ENCODE measurements around the gene KIAA2012.
"Not testable (repeated sequence)": the region's sequence is repeated elsewhere in the genome, so short reads cannot be mapped to it uniquely, and the experiment has no call there.

KIAA2012 gene

GRCh38 chr2:202118168-202118567 is 45.1 kb downstream of the KIAA2012 start:
- no peak for DNase-seq

GRCh38 chr2:202120828-202121227 is 47.8 kb downstream of the KIAA2012 start:
- DNase-seq = no peak

DNA sequence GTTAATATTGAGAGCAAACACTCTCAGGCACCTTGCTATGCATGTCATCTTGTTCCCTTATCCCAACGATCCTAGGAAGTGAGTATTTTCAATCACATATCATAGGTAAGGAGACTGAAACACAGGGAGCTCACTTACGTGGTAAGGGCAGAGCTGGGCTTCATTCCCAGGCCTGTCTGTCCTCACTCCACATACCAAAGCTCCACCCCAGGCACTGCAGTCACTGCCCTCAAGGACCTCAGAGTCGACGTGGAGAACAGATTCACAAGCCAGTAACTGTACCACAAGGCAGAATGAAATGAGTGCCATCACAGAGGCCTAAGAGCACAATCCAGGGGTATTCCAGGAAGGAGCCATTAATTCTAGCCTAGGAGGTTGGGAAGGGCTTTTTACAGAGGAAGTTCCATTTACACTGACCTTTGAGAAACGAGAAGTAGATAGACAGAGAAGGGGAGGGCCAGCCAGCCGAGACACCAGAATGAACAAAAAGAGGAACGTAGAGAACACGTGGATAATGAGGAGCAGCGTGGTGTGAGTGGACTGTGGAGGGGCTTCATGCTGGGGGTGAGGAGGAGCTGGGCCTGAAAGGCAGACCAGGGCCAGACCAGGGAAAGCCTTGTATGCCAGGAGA is 48.6 kb downstream of the KIAA2012 start:
- DNase-seq = no peak

DNA sequence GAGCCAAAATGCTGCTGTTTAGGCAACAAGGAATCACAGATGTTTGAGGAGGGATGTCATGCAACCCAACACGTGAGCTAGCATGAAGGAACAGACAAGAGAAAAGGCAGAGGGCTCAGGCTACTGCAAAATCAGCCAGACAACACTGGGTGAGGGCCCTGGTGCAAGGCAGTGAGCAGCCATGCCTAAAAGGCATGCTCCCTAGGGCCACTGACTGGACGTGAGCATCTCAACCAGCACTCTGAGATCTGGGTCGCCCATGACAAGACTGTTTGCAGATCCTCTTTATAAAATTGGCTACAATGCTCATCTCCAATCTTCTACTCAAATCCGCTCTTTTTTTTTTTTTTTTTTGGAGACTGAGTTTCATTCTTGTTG is 49.1 kb downstream of the KIAA2012 start:
- no peak for DNase-seq

DNA sequence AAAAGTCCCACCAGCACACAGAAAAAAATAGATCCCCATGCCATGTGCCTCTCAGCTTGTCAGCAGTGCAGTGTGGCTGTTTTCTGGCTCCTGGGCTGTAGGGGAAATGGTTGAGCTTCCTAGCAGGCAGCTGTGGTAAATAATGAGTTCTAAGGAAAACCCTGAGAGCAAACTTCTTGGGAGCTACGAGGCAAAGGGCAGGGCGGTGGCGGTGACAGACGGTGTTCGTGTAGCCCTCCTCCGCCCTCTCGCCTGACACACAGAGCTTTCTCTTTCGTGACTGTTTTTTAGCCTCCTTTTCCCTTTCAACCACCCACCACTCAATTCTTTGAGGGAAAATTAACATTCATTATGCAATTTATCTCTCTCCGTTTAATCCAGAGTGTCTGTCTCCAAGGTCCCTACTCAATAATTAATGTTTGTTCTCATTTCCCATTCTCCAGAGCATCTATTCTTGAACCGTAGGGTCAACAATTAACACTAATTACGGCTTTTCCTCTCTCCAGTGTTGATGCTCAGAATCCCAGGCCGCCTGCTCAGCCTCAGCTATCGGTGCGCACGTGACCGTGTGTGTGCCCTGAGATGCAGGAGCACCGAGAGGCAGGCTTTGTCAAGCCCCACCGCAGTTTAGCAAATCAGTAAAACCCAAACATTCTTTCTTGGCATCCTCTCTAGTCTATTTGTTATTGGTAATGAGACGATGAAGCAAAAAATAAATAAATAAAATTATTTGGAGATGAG is 50.1 kb downstream of the KIAA2012 start:
- DNase-seq = no peak

GRCh38 chr2:202124286-202124685 is 51.2 kb downstream of the KIAA2012 start:
- DNase-seq = no peak

DNA sequence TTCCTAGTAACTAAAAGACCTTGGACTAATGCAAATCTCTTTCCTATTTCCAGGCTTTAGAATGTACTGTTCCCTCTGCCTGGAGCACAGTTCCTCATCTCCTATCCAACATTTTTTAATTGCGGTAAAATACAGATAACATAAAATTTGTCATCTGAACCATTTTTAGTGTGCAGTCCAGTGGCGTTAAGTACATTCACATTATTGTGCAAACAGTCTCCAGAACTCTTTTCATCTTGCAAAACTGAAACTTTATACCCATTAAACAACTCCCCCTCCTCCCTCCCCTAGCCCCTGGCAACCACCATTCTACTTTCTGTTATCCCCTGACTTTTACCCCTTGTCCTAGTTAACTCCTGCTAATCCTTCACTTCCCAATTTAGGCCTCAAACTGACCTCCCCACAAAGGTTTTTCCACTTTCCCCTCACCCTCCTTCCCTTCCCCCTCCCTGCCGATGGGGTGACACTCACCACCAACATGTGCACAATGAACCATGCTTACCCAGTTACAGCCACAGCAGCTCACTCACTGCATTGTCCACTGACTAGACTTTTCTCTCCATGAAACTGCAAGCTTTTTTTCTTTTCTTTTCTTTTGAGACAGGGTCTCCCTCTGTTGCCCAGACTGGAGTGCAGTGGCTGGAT is 54.8 kb downstream of the KIAA2012 start:
- DNase-seq = no peak

- DNase-seq = no peak
Measured at GRCh38 chr2:202129841-202130240, 56.8 kb downstream of the KIAA2012 start.

DNA sequence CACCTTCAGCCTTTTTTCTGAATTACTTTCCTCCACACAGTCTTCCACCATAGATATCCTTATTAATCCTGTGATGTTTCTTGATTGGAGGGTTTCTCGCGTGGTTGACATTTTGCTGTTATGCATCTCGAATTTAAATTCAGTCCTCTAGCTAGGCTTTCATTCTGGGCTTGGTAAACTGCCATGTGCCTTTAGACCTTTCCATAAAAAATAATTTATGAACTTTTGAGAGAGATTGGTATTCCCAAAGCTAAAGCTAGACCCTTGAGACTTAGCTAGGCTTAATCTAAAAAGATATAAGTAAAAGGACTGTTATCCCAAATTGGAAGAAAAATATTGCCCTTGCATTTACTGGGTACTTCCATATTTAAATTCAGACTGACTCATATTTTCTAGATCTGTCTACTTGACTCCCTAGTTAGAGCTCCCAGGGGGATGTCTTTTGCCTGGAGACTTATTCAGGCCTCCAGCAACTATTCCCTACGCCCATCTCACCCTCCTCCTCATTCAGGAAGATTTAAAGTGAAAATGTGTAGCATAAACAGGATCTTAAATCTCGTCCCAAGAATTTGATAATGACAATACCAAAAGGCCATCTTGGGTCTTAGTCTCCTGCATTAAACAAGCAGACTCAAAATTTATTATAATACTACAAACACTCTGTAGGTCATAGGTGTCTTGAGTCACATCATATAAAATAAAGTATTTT is 60.3 kb downstream of the KIAA2012 start:
- no peak for DNase-seq

DNA sequence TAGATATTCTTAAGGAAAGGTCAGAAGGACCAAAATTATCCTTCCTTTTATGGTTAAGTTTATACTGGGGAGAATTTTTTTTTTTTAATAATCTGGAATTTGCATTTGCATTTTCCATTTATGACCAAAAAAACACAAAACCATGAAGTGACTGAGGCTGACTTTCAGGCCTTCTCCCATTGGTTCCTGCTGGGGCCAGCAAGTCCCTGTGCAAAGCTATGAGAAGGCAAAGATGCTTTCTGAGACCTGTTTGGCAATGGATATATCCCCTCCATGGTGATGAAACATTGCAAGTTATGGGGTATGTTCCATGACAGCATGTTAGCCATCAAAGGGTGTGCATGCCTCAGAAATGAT is 60.8 kb downstream of the KIAA2012 start:
- no peak for DNase-seq

DNA sequence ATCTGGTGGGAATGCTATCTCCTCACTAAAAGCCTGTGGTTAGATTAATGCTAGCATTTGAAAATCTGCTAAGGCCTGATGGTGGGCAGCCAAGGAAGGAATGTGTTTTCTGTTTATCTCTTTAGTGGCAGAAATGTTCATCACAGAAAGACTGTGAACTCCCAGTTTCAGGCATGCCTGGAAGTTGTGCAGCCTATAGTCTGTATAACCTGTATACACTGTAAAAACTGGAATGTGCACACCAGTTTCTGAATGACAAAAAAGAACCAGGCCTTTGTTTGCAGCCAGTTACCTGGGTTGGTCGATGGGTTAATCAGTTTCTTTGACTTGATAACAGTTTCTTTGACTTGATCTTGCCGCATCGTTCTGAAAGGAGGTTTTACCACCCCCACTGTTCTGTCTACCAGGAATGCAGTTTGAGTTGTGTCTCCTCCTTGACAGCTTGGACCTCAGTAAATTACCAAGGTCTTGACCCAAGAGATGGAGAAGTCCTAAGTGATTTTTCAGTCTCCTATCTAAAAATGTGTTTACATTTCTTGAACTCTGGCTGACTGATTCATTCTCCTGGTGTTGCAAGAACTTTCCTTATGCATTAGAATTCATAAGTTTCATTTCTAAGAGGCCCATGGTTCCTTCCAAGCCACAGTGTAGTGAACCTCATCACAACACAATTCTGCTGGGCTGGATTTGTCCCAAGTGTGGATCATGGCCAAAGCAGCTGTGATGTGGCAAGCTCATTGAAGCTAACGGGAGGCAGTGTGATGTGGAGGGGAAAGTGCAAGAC is 62.2 kb downstream of the KIAA2012 start:
- DNase-seq = peak in 1 of 2 experiments; percentile 42

DNA sequence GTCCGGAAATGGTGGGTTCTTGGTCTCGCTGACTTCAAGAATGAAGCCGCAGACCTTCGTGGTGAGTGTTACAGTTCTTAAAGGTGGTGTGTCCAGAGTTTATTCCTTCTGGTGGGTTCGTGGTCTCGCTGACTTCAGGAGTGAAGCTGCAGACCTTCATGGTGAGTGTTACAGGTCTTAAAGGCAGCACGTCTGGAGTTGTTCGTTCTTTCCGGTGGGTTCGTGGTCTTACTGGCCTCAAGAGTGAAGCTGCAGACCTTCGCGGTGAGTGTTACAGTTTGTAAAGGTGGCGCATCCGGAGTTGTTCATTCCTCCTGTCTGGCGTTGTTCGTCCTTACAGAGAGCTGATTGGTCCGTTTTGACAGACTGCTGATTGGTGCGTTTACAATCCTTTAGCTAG is 63.0 kb downstream of the KIAA2012 start:
- not testable (repeated sequence) for DNase-seq

DNA sequence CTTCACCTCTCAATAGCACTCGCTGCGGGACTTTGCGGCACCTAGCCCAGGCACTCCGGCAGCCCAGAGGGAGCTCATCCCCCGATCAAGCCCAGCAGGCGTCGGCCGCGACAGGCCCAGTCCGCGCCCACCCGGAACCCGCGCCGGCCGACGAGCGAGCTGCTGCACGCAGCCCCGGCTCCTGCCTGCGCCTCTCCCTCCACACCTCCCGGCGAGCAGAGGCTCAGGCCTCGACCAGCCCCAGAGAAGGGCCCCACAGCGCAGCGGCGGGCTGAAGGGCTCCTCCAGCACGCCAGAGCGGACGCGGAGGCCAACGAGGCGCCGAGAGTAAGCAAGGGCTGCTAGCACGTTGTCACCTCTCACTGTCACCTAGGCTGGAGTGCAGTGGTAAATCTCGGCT is 63.5 kb downstream of the KIAA2012 start:
- DNase-seq = no peak

DNA sequence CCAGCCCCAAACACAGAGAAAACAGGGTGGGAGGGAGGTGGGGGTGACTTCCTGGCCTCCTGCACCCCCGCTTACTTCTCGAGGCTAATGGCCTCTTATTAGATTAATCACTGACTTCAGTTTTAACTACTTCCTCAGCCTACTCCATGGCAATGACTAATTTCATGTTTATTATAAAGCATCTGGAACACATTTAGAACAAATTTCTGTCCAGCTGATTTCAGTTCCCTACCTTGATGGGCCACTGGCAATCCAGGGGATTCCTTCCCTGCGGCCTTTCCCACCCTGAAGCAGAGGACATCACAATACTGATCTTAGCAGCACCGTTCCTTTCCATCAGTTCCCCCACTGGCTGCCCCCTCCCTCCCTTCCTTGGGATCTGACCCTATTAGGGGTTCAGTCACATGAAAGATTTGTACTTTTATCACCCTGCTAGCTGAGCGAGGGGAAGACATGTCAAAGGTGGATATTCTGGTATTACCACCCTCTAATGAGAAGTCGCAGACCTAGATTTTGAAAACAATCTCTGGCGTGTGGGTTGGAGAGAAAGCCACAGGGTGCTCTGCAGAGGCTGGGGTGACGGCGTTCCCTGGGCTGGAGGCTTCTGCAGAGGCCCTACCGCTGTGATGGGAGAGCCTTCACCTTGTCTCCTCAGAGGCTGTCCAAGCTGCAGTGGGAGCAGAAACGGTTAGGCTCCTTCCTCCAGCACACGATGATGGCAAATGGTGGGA is 67.6 kb downstream of the KIAA2012 start:
- no peak for DNase-seq

DNA sequence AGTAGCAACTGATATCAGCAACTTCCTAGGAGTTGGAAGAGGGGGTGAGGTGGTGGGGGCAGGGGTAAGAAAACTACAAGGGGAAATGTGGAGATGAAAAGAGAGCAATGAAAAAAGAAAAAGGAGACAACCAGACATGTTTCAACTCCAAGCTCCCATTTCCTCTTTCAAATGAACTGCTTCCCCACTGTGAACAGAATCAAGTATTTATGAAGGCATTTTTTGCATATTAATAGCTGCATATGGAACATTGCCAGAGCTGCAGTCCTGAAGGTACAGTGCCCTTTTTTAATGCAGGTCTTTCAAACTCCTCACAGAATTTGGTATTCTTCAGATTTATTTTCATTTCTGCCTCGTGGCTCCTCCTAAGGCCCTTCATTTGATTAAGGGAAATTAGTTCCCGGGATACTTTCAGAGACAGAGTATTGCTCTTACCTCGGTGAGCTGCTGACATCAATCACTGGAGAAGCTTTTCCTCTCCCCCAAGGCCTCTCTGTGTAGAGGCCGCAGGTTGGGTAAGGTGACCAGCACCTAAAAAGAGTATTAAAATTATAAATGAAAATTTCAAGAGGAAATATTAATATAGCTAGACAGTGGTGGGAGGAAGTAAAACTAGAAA is 68.4 kb downstream of the KIAA2012 start:
- no peak for DNase-seq

- no peak for DNase-seq
Measured at GRCh38 chr2:202142540-202142939, 69.5 kb downstream of the KIAA2012 start.

GRCh38 chr2:202147775-202148174 is 74.7 kb downstream of the KIAA2012 start:
- DNase-seq = no peak

GRCh38 chr2:202148515-202149154 is 75.6 kb downstream of the KIAA2012 start:
- no peak for DNase-seq

GRCh38 chr2:202149155-202149762 is 76.2 kb downstream of the KIAA2012 start:
- DNase-seq = no peak

- DNase-seq = no peak
Measured at GRCh38 chr2:202149936-202150335, 76.9 kb downstream of the KIAA2012 start.

Measured in NCI-H446 (cell line).